ENCODE results near the gene TBCCD1.

- no peak for TF ChIP-seq CTCF (IDR thresholded peaks at IDR 0.05; ENCODE audit: poor library complexity, severe bottlenecking)
- TF ChIP-seq EZH2 (IDR thresholded peaks at IDR 0.05; ENCODE audit: borderline replicate concordance, insufficient read depth, low read length, poor library complexity, severe bottlenecking), result no peak
- TF ChIP-seq EP300 (conservative IDR thresholded peaks at IDR 0.05; ENCODE audit: poor library complexity, severe bottlenecking), result no peak
- TF ChIP-seq REST (IDR thresholded peaks at IDR 0.05; ENCODE audit: borderline replicate concordance), result no peak
- TF ChIP-seq TAF1 (IDR thresholded peaks at IDR 0.05; ENCODE audit: low read depth), result no peak
- no peak for TF ChIP-seq SMC3 (conservative IDR thresholded peaks at IDR 0.05; ENCODE audit: poor library complexity)
- TF ChIP-seq MXI1 (conservative IDR thresholded peaks at IDR 0.05; ENCODE audit: poor library complexity, severe bottlenecking), result no peak
- no peak for TF ChIP-seq POLR2AphosphoS5 (IDR thresholded peaks at IDR 0.05)
These were observed 44.1 kb downstream of the TBCCD1 start for GRCh38 chr3:186523022-186523421.

Data from neural cell (in vitro differentiated cells).